Activated naive CD4-positive, alpha-beta T cell treated with Interleukin-2 at 50 U/mL for 16 hours (primary cell): Measurements from ENCODE around the gene MAP1S.

ENCODE experiments used
- DNase-seq: peaks from one replicate; pipeline ENCODE4 v3.0.0-alpha.2; 2020

MAP1S gene

GRCh38 chr19:17737690-17738153 lies 18.4 kb downstream of the MAP1S start:
- DNase-seq = no peak

- DNase-seq = no peak
Observed at GRCh38 chr19:17739121-17739875, 20.0 kb downstream of the MAP1S start.

- no peak for DNase-seq
Observed at GRCh38 chr19:17741456-17741855, 22.2 kb downstream of the MAP1S start.

GRCh38 chr19:17743874-17744580 lies 24.7 kb downstream of the MAP1S start:
- no peak for DNase-seq

- DNase-seq = peak; percentile 95
Observed at GRCh38 chr19:17747205-17748098, 28.2 kb downstream of the MAP1S start.

GRCh38 chr19:17748884-17749638 lies 29.8 kb downstream of the MAP1S start:
- DNase-seq = no peak

GRCh38 chr19:17749912-17750317 lies 30.6 kb downstream of the MAP1S start:
- peak; percentile 29 for DNase-seq

- DNase-seq = peak; percentile 86
Observed at GRCh38 chr19:17751103-17751911, 32.0 kb downstream of the MAP1S start, which contains the start of gene FCHO1. FCHO1 (plus strand) TSS chr19:17751477; CDS start chr19:17755165, 3,688 bp downstream.

GRCh38 chr19:17751912-17752273 lies 32.6 kb downstream of the MAP1S start:
- DNase-seq = no peak

- no peak for DNase-seq
Observed at GRCh38 chr19:17752865-17753639, 33.8 kb downstream of the MAP1S start.

GRCh38 chr19:17753976-17754375 lies 34.7 kb downstream of the MAP1S start:
- no peak for DNase-seq

- DNase-seq = no peak
Observed at GRCh38 chr19:17754634-17755442, 35.6 kb downstream of the MAP1S start.

- no peak for DNase-seq
Observed at GRCh38 chr19:17755443-17755890, 36.2 kb downstream of the MAP1S start.

- DNase-seq = peak; percentile 26
Observed at GRCh38 chr19:17755977-17756670, 36.8 kb downstream of the MAP1S start.

GRCh38 chr19:17757125-17757524 lies 37.8 kb downstream of the MAP1S start:
- no peak for DNase-seq

GRCh38 chr19:17758515-17758914 lies 39.2 kb downstream of the MAP1S start:
- no peak for DNase-seq

GRCh38 chr19:17761148-17761547 lies 41.9 kb downstream of the MAP1S start:
- DNase-seq = no peak

GRCh38 chr19:17762505-17763229 lies 43.4 kb downstream of the MAP1S start:
- DNase-seq = no peak
